ENCODE results near the gene IPCEF1.
"Not testable (repeated sequence)": the region's sequence is repeated elsewhere in the genome, so short reads cannot be mapped to it uniquely, and the experiment has no call there.

Gene IPCEF1

DNA sequence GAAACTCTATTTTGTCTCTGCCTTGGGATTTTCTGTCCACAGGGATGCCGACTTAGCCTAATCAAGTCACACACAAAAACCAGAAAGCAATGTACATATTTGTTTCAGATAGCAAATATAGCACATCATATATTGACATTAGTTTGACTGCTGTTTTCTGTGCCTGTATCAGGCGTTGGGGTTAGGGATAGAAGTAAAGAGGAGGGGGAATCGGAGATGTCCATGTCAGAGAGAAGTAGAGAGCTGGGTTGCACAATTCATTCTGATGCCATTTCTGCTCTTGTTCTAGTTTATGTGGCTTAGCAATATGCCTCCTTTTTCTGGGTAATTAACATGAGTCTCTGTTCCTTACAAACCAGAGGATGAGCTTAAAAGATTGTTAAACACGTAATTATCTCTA lies 14.7 kb upstream of the IPCEF1 start:
- no peak for DNase-seq

DNA sequence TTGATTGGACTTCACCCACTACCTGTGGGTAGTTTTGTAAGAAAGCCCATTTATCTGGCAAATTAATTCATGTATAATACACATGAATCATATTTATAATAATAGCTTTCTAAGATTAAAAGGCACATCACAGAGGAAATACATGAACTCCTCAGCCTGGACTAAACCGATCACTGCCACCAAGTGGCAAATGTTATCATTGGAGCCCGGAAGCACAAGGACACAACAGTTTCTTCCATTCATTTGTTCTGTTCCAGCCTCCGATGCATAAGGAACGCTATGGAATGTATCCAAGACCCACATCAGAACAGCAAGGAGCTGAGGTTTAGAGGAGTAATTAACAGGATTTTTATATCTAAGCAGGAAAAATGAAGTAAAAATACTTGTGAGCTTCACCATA lies 13.9 kb upstream of the IPCEF1 start:
- DNase-seq = peak in 1 of 2 experiments; percentile 49

DNA sequence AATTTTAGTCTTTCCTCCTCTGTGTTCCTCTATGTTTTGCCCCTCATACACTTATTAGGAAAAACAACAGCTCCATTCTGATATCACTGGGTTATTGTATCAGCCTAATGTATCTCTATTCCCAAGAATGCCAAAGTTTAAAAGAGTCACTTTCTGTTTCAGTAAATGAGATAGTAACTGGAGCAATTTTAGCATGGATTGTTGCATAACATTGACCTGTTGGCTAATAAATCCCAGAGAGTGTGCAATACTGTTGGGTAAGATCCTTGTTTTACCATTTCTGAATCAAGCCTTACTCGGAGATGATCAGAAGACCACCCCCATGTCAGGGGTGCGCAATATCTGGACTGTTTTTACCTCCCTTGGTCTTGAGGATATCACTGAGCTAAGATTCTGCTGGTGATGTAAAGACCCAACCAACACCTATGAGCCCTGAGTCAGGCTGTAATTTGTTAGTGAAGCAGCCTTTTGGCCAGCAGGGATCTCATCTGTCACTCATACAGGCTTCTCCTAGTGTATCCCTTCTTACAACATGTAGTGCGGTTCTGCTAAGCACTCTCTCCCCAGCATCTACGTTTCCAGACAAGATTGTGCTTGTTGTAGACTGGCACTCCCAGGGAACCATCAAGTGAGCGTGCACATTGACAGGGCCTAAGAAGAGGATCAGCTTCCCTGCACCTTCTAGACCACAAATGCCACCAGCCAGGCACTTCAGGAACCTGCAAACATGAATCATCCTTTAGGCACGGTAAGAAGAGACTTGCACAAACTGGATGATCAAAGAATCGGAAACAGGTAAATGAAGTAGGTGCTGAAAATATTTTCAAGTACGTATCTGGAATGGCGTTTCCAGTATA lies 11.5 kb upstream of the IPCEF1 start:
- DNase-seq = no peak

DNA sequence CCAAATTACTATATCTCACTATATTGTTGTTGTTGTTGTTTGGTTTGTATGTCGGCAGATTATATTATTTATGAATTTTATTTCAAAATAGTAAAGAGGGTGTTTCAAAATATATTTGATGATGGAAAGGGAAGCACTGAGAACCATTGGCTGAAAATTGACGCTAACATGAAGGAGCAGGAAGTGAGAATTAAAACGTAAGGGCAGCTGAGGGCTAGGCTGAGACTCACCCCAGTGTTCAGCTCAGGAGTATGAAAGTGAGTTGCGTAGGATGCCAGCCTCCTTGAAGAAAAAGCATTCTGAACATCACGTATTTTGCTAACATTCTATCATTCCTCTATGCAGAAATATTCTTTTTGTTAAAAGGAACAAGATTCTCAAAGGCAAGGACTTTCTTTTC lies 10.7 kb upstream of the IPCEF1 start:
- DNase-seq = no peak

DNA sequence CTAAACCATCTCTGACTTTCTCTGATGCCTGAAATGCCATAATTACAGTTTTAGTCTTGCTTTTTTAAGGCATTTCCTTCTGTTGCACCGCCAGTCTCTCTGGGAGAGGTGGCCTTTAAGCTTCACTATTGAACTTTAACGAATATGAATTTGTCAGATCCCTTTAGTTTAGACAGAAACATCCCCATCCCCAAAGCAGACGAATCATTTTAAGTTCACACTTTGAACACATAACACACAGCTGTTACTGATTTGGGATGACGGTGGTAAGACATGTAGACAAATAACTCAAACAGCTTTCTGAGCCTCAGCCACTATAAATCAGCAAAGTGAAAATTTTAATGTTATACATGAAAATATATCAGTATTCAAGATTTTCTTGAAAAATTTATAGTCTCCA lies 7.2 kb upstream of the IPCEF1 start:
- no peak for DNase-seq

DNA sequence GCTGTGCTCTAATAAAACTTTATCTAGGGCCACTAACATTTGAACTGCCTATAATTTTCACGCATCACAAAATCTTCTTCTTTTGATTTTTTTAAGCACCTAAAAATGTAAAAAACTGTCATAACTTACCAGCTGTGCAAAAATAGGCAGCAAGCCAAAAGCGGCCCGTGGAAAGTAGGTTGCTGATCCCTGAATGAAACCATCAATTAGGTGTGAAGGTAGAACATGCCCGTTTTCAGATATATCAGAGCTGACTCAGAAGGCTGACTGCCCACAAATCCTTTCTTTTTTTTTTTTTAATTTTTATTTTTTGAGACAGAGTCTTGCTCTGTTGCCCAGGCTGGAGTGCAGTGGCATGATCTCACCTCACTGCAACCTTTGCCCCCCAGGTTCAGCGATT lies 4.9 kb upstream of the IPCEF1 start:
- no peak for DNase-seq

DNA sequence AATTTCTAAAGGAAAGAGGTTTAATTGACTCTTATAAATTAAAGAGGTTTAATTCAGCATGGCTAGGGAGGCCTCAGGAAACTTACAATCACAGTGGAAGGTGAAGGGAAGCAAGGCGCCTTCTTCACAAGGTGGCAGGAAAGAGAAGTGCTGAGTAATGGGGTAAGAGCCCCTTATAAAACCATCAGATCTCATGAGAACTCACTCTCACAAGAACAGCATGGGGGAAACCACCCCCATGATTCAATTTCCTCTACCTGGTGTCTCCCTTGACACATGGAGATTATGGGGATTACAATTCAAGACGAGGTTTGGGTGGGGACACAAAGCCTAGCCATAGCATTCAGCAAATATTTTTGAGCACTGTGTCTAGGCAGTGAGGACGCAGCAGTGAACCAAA lies 3.9 kb upstream of the IPCEF1 start:
- DNase-seq = no peak

DNA sequence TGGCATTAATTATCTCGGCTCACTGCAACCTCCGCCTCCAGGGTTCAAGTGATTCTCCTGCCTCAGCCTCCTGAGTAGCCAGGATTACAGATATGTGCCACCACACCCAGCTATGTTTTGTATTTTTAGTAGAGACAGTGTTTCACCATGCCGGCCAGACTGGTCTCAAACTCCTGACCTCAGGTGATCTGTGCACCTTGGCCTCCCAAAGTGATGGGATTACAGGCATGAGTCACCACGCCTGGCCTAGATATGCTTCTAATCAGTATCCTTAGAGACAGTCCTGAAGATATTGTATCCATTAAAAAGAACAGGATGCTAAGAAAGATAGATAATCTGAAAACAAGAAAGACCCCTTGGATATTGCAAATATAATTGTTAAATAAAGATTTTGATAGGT lies 3.1 kb upstream of the IPCEF1 start:
- DNase-seq = no peak

DNA sequence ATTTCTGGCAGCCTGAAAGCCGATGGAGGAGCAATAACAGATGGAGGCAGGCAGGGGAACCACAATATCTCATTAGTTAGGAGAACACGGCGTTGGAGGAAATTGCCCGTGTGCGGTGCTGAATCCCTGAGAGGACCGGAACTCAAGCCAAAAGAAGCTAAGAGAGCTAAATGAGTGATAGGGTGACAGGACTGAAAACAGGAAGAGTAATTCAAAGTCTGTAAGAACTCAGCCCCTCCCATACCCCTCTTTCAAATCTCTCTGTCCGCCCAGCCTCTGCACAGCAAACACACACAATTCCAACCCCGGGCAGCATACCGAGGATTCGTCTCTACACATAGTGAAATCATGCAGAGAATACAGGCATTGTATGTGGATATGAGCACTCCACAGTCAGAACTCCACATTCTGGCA lies 2.6 kb upstream of the IPCEF1 start:
- peak in 1 of 2 experiments; percentile 21 for DNase-seq

DNA sequence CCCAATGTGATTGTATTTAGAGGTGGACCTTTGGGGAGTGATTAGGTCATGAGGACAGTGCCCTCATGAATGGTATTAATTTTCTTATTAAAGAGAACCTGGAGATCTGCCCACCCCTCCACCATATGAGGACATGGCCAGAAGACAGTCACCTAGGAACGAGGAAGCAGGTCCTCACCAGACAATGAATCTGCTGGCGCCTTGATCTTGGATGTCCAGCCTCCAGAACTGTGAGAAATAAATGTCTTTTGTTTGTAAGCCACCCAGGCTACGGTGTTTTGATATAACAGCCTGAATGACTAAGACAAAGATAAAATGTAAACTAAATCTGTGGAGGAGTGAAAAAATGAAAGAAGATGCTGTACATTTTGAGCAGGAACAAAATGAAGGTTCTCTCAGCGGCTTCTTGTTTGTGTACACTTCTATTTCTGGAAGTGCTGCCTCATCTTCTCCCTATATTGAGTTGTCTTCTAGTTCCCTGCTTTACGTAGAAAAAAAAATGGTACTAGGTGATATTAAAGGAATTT lies 1.5 kb upstream of the IPCEF1 start:
- DNase-seq = no peak

DNA sequence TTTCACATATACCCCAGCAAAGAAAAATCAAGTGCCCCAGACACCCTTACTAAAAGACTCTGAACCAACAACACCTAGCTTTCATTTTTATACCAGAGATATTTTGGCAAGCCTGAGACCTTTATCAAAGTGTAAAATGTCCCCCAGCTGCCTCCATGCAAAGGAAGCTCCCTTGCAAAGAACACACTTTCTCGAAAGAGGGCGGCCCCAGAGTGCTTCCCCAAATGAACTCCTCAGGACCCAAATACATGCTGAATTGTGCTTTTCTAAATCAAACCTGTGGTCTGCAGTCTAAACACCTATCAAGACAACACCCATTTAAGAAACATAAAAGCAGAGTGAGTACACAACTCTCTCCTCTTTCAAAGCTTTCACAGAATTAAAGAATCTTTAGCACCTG lies 490 bp downstream of the IPCEF1 start:
- DNase-seq = no peak

DNA sequence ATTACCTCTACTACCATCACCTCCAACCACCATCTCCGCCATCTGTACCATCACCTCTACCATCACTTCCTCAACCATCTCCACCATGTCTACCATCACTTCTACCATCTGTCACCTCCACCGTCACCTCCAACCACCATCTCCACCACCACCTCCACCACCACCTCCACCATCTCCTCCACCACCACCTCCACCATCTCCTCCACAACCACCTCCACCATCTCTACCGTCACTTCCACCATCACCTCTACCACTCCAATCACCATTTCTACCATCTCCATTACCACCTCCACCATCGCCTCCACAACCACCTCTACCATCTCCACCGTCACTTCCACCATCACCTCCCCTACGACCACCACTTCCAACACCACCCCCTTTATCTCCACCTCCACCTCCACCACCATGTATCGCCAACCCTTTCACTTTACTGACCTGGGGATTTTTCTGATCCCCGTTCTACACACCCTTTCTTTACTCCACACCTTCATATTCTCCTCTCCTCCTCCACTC lies 2.3 kb downstream of the IPCEF1 start:
- no peak for DNase-seq

DNA sequence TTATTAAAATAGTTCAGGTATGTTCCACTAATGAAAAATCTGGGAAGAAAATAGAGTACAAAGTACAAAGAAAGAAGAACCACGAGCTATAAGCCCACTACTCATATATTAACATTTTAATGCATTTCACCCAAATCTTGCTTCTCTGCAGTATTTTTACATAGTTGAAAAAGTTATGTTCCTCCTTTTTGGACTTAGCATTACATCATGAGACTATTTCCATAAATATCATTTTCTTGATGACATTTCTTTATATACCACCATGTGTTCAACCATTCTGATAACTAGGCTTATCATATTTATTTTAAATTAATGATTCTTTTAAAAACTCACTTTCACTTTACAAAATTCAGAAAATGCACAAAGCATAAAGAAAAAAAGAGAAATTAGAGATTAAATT lies 3.0 kb downstream of the IPCEF1 start:
- no peak for DNase-seq

DNA sequence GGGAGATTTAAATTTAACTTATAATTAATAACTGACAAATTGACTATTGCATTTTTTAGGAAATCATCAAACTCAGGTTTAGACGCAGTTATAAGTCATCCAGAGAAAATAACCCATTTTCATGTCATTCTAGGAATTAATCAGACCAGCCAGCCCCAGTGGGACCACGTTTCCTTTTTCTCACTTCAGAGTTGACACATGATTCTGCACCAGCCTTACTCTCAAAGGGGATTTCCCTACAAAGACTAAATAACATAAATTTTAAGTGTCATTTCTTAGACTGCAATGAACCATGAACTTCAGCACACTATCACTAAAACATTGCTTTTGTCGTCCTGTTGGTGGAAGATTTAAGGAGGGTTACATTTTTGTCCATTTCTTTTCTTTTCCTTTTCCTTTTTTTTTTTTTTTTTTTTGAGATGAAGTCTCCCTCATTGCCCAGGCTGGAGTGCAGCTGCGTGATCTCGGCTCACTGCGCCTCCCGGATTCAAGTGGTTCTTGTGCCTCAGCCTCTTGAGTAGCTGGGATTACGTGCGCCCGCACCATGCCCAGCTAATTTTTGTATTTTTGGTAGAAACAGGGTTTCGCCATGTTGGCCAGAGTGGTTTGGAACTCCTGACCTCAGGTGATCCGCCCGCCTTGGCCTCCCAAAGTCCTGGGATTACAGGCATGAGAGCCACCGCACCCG lies 3.6 kb downstream of the IPCEF1 start:
- peak; percentile 18 to 68 for DNase-seq

DNA sequence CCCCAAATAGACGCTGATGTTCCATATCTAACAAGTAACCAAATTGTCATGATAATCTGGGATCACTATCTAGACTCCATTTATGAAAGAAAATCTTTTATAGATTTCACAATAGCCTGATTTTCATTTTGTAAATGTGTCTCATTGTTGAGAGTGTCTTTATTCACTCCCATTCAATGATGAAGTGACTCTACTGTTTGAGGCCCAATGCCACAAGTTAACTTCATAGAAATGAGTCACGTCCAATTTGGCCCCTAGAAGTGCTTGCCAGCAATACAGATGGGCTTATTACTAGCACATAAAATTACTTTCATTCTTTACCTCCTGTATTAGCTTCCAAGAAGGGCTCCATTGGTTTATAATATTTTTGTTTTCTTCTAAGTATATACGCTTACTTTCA lies 6.3 kb downstream of the IPCEF1 start:
- no peak for DNase-seq

DNA sequence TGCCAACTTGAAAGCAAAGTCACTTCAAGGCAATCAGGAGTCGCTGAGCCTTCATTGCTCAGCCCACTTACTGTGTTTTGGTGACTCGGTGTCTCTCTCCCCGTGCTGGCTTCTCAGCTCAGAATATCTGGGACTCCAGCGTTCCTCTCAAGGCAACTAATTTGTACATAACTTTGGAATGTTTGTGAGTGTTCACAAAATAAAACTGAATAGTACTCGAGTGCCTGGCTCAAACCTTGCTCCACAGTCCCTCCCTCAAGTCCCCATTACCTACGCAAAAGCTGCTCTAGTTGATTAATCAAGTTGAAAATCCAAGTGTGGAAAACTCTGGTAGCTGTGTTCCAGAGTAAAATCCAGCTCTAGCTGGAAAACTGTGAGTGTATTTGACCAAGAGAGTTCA lies 8.6 kb downstream of the IPCEF1 start:
- no peak for DNase-seq

DNA sequence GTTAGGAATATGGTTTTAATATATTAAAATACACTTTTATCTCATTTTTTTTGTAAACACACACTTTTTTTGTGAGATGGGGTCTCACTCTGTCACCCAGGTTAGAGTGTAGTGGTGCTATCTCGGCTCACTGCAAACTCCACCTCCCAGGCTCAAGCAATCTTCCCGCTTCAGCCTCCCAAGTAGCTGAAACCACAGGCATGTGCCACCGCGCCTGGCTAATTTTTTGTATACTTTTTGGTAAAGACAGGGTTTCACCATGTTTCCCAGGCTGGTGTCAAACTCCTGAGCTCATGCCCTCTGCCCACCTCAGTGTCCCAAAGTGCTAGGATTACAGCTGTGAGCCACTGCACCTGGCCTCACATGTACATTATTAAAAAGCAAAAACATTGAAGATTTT lies 10.8 kb downstream of the IPCEF1 start:
- DNase-seq = no peak

DNA sequence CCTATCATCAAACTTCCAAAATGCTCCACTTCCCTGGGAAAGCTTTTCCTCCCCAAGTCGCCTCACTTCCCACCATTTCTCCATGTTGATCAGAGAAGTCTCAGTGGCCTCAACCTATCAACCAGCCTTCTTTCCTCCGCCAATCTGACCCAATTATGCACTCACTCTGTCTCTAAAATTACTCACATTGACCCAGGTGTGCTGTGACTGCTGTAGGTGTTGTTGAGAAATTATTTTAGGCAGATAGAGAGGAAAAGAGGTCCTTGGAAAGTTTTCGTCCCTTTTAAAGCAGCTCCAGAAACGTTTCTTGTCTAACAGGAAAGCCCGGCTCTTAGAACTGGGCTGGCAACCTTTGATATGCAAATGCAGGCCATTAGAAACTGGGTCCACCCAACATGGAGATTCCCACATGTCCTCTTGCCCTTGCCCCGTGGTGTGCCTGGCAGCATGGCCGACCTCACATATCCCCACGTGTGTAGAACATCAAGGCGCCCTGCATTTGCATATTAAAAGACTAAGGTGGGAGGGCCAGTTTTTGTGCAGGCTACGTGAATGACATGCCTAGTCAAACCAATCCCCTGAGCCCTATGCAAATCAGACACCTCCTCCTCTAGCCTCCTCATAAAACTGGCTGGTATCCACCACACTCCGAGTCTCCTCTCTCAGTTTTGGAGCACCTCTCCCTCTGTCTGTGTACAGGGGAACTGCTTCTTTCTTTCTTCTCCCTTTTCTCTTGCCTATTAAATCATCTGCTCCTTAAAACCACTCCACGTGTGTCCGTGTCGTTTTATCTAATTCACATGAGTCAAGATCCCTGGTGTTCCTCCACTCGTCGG lies 12.9 kb downstream of the IPCEF1 start:
- peak; percentile 56 to 58 for DNase-seq

DNA sequence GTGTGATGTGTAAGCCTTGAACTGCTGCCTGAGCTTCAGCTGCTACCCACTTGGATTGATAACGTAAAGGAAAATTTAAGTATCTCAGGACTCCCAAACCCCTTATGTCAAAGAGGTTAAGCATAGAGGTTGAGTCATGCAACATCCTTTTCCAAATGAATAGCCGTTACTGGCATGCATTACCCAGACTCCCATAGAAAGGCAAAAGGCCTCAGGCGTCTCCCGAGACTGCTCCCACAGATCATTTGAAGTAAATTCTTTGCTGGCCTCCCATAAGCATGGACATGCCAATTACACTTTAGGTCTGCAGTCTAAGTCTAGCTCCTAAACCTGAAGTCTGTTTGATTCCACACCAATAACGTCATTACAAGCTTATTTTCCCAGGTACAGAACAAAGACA lies 14.7 kb downstream of the IPCEF1 start:
- no peak for DNase-seq

DNA sequence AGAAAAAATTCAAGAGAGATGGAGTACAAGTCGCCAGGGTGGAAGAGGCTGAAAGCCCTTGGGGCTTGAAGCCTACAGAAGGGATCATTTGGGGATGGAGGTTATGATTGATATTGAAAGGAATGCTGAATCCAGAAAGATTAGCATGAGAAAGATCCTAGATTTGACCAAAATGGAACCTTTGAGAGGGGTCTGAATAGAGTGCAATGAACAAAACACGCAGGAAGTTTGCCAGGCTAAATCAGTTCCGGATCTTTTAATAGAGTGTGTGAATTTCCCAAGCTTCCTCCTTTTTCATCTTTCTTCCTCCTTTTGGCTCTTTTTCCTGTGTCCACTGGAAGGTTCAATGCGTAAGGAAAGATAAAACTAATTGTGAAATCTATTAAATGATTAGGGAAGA lies 15.3 kb downstream of the IPCEF1 start:
- no peak for DNase-seq

DNA sequence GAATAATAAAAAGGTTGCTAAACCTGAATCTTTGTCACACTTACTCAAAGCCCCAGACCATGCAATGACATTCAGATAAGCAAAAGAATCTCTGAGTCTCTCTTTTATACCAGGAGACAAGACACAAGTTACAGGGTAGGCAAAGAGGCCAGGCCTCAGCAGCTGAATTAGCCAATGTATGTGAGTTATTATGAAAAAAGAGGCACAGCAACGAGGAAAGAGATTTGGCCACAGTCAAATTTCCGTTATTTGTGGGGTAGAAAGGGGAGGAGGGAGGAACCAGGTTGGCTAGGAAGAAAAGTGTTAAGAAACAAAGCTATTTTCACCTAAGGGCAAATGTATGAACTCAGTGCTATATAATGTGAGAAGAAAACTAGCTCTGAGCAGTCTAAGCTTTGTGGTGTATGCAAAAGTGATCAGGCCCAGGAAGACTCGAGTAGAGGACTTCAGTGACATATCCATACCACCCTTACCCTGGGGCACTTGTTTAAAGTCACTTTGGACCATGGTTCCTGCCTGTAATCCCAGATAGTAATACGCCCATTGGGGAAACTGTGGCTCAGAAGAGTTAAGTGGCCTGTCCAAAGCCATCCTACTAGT lies 19.1 kb downstream of the IPCEF1 start:
- no peak for DNase-seq

DNA sequence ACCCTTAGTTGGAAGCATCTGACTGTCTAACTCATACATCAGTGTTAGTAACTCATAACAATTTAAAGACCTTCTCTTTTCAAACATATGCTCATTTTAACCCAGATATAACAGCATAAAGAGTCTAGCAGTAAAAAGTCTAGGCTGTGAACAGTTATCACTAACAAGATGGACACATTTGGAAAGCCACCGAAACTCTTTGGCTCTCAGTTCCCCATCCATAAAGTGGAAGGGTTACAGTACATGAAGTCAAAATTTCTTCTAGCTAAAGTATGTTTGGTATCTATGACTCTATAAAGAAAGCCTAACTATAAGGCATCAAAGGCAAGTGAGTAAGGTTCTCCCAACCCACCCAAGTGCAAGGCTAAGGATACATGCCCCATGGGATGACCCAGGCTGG lies 22.5 kb downstream of the IPCEF1 start:
- DNase-seq = not testable (repeated sequence)

DNA sequence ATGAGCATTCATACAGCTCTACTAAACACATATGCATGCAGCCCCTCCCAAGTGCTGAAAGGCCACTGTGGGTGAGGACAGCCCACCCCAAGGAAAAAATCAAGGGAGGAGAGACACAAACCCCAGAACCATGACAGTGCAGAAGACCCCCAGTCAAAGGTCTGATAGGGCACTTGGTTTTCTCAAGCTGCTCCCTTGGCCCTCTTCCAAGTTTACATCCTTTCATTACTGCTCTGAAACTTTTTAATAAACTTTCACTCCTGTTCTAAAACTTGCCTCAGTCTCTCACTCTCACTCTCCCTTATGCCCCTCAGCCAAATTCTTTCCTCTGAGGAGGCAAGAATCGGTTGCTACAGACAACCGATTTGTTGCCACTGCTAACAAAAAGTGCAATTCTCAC lies 24.9 kb downstream of the IPCEF1 start:
- no peak for DNase-seq

Measured in NCI-H524 (cell line).